NCI-H128 (cell line): Measurements from ENCODE around the gene GRID1.
"Not testable (repeated sequence)": the region's sequence is repeated elsewhere in the genome, so short reads cannot be mapped to it uniquely, and the experiment has no call there.

Source experiments
- DNase-seq: peaks from one replicate; lab custom pipeline; 2025; ENCODE audit not compliant: unreplicated experiment; lab: John Stamatoyannopoulos, UW

GRID1 gene

GRCh38 chr10:86255405-86256251 lies 111.0 kb downstream of the GRID1 start:
- DNase-seq = no peak

DNA sequence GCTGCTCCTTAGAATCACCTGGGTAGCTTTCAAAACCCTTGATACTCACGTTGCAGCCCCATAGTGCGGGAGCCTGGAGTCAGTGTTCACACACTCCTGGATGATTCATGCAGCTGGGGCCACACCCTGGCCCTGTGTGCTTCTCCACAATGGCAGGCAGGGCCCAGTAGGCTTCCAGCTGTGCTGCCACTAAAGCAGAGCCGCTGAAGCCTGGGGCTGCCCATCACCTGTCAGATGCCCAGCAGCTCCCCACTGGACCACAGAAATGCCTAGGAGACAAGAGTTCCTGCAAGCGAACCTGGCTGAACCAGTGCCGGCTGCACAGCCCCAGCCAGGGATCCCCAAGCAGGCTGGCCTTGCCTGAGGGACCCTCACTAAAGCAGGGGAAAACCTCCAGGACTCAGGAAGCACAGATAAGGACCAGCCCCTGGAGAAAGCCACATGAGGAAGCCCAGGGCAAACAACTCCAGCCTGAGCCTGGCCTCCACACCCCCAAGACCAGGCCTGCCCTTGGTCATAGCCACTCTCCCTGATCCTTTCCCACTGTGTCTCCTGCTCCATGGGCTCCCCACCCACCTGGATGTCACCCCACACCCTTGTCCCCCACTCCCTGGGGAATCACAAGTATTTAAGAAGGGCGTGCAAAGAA lies 111.9 kb downstream of the GRID1 start:
- no peak for DNase-seq

- DNase-seq = no peak
Observed at GRCh38 chr10:86254081-86254480, 112.5 kb downstream of the GRID1 start.

- DNase-seq = no peak
Observed at GRCh38 chr10:86253091-86254072, 113.2 kb downstream of the GRID1 start.

DNA sequence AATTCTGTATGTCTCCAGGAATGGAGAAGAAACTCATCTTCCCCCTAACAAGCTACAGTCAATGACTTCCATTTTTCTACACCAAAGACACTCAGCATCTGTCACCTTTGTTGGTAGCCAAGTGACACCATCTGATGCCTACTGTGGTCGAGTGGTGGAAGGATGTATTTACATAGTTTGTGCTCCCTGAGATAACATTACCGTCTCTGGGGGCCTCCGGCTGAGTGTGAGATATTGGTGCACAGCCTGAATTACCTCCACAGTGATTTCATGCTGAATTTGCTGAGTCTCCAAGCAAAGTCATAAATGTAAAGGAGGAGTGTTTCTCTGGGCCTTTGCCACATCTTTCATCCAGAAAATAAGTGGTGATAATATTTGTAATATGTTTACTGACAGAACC lies 114.0 kb downstream of the GRID1 start:
- DNase-seq = no peak

DNA sequence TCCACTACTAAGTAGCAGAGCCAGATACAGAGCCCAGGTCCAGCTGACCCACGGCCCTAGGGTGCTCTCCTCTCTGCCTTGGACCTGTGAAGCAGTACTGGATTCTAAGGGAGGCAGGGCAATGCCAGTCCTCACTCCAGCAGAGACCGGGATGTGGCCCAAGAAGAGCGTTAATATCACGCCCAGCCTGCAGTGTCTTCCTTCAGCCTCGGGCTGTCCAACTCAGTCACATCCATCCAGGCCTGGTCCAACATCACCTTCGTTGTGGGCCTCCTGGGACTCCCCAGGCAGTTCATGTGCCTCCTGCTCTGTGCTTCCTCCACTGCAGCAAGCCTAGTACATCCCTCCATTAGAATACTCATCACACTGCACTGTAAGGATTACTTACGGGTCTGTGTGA lies 114.5 kb downstream of the GRID1 start:
- DNase-seq = no peak

- no peak for DNase-seq
Observed at GRCh38 chr10:86251426-86251825, 115.2 kb downstream of the GRID1 start.

GRCh38 chr10:86250399-86250798 lies 116.2 kb downstream of the GRID1 start:
- no peak for DNase-seq

GRCh38 chr10:86249794-86250193 lies 116.8 kb downstream of the GRID1 start:
- DNase-seq = no peak

GRCh38 chr10:86248062-86248461 lies 118.5 kb downstream of the GRID1 start:
- no peak for DNase-seq

DNA sequence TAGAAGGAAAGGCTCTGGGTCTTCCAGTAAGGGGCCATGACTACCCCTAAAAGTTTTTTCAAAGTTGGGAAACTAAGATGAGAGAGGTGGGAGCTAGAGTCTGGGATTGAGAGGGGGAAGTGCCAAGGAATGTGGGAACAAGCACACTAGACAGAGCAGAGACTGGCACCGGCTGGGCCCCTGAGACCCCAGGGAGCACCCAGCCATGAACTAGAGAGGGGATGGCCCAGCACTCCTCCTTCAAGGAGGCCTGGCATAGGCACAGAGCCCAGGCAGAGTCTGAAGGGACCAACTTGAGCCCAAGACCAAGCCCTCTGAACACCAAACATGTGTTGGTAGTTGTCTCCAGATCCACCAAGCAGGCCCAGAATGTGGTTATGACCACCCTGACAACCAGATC lies 119.0 kb downstream of the GRID1 start:
- DNase-seq = no peak

DNA sequence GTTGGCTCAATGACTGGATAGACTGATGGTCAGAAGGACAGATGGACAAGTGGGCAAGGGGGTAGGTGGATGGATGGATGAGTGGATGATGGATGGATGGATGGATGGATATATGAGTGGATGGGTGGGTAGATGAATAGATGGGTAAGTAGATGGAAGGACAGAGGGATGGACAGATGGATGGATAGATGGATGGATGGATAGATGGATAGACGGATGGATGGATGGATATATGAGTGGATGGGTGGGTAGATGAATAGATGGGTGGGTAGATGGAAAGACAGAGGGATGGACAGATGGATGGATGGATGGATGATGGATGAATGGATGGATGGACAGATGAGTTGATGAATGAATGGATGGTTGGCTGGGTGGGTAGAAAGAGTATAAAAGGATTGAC lies 119.5 kb downstream of the GRID1 start:
- no peak for DNase-seq

GRCh38 chr10:86246279-86246940 lies 120.2 kb downstream of the GRID1 start:
- no peak for DNase-seq

GRCh38 chr10:86245015-86245394 lies 121.6 kb downstream of the GRID1 start:
- no peak for DNase-seq

DNA sequence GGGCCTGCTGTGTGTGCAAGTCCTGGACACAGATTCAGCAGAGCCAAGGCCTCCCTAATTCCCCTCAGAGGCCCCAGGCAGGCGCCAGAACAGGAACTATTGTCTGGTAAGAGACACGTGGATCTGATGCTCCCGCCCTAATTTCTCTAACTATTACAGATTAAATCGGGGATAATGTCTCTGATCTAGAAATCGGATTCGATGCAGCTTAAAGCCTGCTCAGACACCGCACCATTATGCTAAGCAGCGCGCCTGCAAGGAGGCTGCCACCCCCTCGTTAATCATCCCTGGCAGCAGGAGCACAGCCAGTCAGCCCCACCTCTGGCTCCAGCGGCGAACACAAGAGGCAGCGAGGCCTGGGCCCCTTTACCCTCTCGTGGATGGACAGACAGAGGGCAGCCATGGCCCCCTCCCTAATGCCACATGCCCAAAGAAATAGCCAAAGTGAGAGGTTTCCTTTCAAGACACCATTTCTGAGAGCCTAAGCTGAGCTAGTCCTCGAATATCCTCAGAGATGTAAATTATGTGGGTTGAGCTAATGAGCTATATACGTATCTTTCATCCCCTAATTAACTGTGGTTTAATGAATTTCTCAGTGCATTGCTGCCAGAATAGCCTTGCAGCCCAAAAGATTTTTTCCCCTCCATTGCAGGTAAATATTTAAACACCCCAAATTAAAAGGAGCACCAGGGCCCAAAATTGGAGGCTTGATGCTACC lies 122.1 kb downstream of the GRID1 start:
- no peak for DNase-seq

GRCh38 chr10:86243651-86244155 lies 122.9 kb downstream of the GRID1 start:
- no peak for DNase-seq

DNA sequence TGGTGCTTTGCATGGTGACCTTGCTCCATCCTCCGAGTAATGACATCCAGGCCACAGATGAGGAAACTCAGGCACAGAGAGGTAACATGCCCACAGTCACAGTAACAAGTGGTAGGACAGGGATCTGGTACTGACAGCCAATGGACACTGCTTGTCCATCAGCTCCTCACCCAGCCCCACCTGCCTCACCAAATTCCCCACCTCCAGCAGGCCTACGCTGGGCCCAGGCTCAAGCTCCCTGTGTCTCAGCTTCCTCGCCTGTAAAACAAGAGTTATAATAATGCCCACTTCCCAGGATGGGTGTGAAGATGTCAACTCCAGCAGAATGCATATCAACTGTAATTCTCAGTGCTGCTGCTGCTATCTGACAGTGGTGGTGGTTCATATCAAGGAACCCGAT lies 123.8 kb downstream of the GRID1 start:
- DNase-seq = no peak

GRCh38 chr10:86238089-86238488 lies 128.5 kb downstream of the GRID1 start:
- DNase-seq = not testable (repeated sequence)

DNA sequence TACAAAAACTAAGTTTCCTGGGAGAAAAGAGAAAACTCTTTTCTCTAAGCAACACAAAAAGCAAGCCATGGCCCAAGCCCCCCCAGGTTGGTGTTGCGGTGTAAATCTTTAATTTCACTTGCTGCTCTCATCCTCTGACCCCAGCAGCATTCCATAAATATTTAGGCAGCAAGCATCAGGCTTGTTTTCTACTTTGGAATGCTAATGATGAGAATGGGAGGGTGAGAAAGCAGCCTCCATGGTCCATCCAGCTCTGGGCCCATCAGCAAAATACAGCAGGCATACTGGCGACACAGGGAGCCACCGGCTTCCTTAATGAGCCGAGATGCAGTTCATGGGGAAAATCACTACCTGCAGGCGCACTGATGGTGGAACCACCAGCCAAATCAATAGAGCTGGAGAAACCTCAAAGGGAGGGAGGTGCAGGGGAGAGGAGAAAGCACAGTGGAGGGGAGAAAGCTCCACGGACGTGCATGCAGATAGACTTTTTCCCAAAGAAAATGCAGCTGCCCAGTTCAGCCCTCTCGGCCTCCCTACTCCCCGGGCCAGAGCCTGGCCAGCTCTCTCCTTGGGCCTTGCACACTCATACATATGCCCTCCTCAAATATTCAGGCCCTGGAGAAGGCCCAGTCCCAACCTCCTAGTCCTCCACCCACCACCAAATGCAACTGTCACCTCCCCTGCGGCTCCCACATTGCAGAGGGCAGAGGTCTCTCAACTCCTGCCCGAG lies 131.9 kb downstream of the GRID1 start:
- DNase-seq = no peak
